Measurements from ENCODE around the gene UBL7. TPM values are rescaled to one million over a fixed set of nuclear protein-coding genes. Genes with fewer than 3 reads are reported as not detected.
"Not testable (repeated sequence)": the region's sequence is repeated elsewhere in the genome, so short reads cannot be mapped to it uniquely, and the experiment has no call there.

UBL7 gene
- total and polyA plus RNA-seq, 8 donors = 16.0 to 30.2 (median 19.1) TPM

DNA sequence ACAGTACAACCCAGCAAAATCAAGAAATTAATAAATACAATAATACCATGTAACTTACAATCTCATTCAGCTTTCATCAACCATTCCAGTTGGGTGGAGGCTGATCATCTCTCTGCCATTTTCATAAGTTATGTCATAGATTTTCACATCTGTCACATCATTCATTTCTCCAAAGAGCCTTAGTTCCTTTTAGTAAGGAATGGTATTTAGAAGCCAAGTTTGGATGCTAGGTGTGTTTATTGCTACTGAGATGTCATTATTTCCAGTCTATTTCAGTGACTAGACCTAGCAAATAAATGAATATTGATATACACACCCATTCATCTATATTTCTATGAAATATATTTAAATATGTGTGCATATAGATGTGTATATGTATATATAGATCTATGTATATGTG lies 2.7 kb upstream of the UBL7 start:
- FAIRE-seq (no peak), ATAC-seq (no peak), DNase-seq (no peak)
- no peaks in the 10 kb centered on the region for H3K36me3 ChIP-seq
- H3K4me3 ChIP-seq = no peak overlapping the region
- TF ChIP-seq, protein P1, sequence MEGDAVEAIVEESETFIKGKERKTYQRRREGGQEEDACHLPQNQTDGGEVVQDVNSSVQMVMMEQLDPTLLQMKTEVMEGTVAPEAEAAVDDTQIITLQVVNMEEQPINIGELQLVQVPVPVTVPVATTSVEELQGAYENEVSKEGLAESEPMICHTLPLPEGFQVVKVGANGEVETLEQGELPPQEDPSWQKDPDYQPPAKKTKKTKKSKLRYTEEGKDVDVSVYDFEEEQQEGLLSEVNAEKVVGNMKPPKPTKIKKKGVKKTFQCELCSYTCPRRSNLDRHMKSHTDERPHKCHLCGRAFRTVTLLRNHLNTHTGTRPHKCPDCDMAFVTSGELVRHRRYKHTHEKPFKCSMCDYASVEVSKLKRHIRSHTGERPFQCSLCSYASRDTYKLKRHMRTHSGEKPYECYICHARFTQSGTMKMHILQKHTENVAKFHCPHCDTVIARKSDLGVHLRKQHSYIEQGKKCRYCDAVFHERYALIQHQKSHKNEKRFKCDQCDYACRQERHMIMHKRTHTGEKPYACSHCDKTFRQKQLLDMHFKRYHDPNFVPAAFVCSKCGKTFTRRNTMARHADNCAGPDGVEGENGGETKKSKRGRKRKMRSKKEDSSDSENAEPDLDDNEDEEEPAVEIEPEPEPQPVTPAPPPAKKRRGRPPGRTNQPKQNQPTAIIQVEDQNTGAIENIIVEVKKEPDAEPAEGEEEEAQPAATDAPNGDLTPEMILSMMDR (IDR thresholded peaks at IDR 0.05) = no peak
- no peaks in the 10 kb centered on the region for H3K27me3 ChIP-seq
- peaks cover 0 to 15% (median 0%) of the 10 kb centered on the region in 3 donors for H3K4me1 ChIP-seq
- intact Hi-C loops (cut with DNase I) = no loop called here
- H3K27ac ChIP-seq = no peak overlapping the region
- no peaks in the 10 kb centered on the region for H3K9me3 ChIP-seq

DNA sequence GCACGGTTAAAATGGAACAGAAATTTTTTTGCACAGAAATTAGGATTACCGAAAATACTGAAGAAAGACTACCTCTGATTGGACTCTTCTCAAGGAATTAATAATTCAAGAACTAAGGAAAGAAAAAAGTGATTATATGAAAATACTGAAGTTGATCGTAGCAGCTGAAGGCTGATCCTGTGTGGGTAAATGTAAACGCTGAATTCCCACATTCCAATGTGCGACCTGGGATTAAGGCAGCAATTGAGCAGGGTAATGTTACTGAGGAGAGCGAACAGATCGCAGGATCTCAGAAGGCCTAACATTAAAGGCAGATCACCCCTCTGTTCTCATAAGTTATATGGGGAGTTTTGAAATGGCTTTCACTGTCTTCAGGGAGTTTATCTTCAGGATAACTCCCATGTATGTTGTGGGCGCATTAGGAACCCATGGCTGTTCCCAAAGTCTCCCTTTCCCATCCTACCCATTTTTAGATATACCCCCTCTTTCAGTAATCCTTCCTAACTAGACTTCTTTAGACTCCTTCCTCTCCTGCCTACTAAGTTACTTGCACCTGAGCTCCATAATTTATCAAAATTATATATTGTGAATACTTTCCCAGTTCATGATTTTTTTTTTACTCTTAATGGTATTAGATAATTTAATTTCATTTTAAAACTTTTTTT lies 1.0 kb upstream of the UBL7 start:
- peak overlapping the region in 3 of 4 donors; percentile 45 to 91 (median 75) for H3K4me3 ChIP-seq
- TF ChIP-seq, protein P1 (IDR thresholded peaks at IDR 0.05) = no peak
- peak overlapping the region in 1 of 4 donors; percentile 68 for H3K27ac ChIP-seq
- intact Hi-C loops (cut with DNase I) = no loop called here
- H3K27me3 ChIP-seq = no peaks in the 10 kb centered on the region
- H3K4me1 ChIP-seq = peaks cover 0 to 15% (median 0%) of the 10 kb centered on the region in 3 donors
- 14 to 24% methylated on average over 8 of the region's 8 CpGs for WGBS, 2 donors
- DNase-seq (no peak), ATAC-seq (no peak), FAIRE-seq (no peak)
- no peaks in the 10 kb centered on the region for H3K9me3 ChIP-seq
- no peaks in the 10 kb centered on the region for H3K36me3 ChIP-seq

DNA sequence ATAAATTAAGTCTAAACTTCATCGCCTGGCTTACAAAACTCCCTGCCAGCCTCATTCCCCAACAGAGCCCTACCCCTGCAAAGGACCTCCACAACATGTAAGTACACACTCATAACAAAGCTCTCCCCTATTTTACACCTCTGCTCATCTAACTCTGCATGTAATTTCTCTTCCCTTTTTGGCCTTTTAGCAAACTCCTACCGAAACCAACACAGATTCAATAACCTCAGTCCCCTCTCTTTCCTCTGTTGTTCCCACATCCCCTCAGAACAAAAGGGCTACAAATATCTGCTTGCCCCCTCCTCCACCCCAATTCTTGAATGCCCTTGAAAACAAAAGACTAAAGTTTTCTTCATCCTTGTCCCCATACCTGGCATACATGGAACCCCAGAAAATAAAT lies 662 bp downstream of the UBL7 start:
- peak overlapping the region in 2 of 4 donors; percentile 8 to 68 for H3K27ac ChIP-seq
- intact Hi-C loops (cut with DNase I) = no loop called here

DNA sequence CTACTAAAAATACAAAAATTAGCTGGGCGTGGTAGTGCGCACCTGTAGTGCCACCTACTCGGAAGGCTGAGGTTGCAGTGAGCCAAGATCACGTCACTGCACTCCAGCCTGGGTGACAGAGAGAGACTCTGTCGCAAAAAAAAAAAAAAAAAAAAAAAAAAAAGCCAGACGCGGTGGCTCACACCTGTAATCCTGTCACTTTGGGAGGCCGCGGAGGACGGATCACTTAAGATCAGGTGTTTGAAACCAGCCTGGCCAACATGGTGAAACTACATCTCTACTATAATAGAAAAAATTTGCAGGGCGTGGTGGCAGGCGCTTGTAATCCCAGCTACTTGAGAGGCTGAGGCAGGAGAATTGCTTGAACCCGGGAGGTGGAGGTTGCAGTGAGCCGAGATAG lies 1.2 kb downstream of the UBL7 start:
- intact Hi-C loops (cut with DNase I); H3K9me3 ChIP-seq; DNase-seq; H3K27me3 ChIP-seq; H3K36me3 ChIP-seq; FAIRE-seq; H3K27ac ChIP-seq; H3K4me3 ChIP-seq; ATAC-seq: not testable (repeated sequence)
- WGBS, 2 donors = 91% methylated on average over 14 of the region's 14 CpGs
- peaks cover 0 to 15% (median 0%) of the 10 kb centered on the region in 3 donors for H3K4me1 ChIP-seq

More for the DNA sequence above, 662 bp downstream of the UBL7 start:
- Histone ChIP-seq H3K4me1 (peaks cover 0 to 15% (median 0%) of the 10 kb centered on the region in 3 donors), H3K36me3 (peaks cover 0 to 4% (median 0%) of the 10 kb centered on the region in 3 donors), H3K9me3 (no peaks in the 10 kb centered on the region), H3K27me3 (no peaks in the 10 kb centered on the region), H3K4me3 (peak overlapping the region; percentile 40 to 91 (median 60))
- no peak for FAIRE-seq
- no peak for DNase-seq
- ATAC-seq = no peak
- TF ChIP-seq, protein P1 (IDR thresholded peaks at IDR 0.05) = no peak
- 44 to 49% methylated on average over 2 of the region's 2 CpGs for WGBS, 2 donors

DNA sequence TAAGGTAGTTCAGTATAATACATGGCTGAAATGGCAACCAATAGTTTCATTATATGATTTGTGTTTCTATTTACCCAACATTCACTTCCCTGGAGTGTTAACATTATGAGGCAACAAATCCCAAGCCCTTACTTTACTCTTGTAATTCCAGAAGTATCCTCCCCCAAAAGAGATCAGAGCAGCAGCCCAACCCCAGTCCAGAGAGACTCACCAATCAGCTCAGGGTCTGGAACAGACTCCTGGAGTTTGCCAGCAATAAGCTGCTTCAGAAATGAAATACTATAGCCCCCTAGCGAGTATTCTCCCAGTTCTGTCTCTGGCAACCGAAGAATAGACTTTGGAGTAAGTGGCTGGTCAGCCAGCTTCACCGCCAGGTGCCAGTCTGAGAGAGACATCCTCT lies 2.5 kb downstream of the UBL7 start:
- TF ChIP-seq, protein P1 (IDR thresholded peaks at IDR 0.05) = no peak
- H3K27me3 ChIP-seq = no peaks in the 10 kb centered on the region
- no peak for ATAC-seq
- WGBS, 2 donors = 88% methylated on average over 3 of the region's 3 CpGs
- intact Hi-C loops (cut with DNase I) = no loop called here
- no peak for DNase-seq
- peaks cover 0 to 6% (median 0%) of the 10 kb centered on the region in 3 donors for H3K36me3 ChIP-seq
- FAIRE-seq = no peak
- peaks cover 0 to 15% (median 0%) of the 10 kb centered on the region in 3 donors for H3K4me1 ChIP-seq
- H3K27ac ChIP-seq = no peak overlapping the region
- no peak overlapping the region for H3K4me3 ChIP-seq
- H3K9me3 ChIP-seq = no peaks in the 10 kb centered on the region

DNA sequence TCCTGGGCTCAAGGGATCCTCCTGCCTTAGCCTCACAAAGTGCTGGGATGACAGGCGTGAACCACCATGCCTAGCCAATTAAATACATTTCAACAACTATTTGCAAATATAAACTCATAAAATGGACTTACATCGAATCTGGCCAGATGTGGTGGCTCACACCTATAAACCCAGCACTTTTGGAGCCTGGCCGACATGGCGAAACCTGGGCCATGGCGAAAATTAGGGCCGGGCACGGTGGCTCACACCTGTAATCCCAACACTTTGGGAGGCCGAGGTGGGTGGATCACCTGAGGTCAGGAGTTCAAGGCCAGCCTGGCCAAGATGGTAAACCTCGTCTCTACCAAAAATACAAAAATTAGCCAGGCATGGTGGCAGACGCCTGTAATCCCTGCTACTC lies 3.9 kb downstream of the UBL7 start:
- intact Hi-C loops (cut with DNase I); DNase-seq; H3K27ac ChIP-seq; H3K9me3 ChIP-seq; ATAC-seq; FAIRE-seq; H3K27me3 ChIP-seq; H3K4me1 ChIP-seq; H3K4me3 ChIP-seq: not testable (repeated sequence)
- WGBS, 2 donors = 91 to 94% methylated on average over 10 of the region's 10 CpGs
- H3K36me3 ChIP-seq = peaks cover 0 to 10% (median 0%) of the 10 kb centered on the region in 3 donors
